Breast epithelium (tissue), 3 donors: Measurements from ENCODE around the gene RABAC1.

Experiments used
- POLR2A ChIP-seq: fragments of 450-650 bp; IDR thresholded peaks from one replicate; pipeline ENCODE4 v1.6.1; 2016; ENCODE audit warnings: antibody characterized with exemption, mild to moderate bottlenecking, moderate library complexity
- TF ChIP-seq, protein P1 (sequence below), 3 donors: fragments of 450-650 bp; IDR thresholded peaks; one replicate each; pipeline ENCODE4 v1.5.1; 2016 to 2017; ENCODE audit warnings: antibody characterized with exemption in 3 of 3, mild to moderate bottlenecking in 3 of 3, moderate library complexity in 3 of 3

GRCh38 chr19:41917676-41918075, 41.4 kb downstream of the RABAC1 start:
- no peak for TF ChIP-seq POLR2A
- TF ChIP-seq, protein P1, sequence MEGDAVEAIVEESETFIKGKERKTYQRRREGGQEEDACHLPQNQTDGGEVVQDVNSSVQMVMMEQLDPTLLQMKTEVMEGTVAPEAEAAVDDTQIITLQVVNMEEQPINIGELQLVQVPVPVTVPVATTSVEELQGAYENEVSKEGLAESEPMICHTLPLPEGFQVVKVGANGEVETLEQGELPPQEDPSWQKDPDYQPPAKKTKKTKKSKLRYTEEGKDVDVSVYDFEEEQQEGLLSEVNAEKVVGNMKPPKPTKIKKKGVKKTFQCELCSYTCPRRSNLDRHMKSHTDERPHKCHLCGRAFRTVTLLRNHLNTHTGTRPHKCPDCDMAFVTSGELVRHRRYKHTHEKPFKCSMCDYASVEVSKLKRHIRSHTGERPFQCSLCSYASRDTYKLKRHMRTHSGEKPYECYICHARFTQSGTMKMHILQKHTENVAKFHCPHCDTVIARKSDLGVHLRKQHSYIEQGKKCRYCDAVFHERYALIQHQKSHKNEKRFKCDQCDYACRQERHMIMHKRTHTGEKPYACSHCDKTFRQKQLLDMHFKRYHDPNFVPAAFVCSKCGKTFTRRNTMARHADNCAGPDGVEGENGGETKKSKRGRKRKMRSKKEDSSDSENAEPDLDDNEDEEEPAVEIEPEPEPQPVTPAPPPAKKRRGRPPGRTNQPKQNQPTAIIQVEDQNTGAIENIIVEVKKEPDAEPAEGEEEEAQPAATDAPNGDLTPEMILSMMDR (IDR thresholded peaks at IDR 0.05), result no peak
